ENCODE measurements around the gene CKAP2L. TPM values are rescaled to one million over a fixed set of nuclear protein-coding genes. Genes with fewer than 3 reads are reported as not detected.

The CKAP2L gene
- total RNA-seq, 4 donors from 2014 or later: 0.13 to 0.29 (median 0.22) TPM; not detected in 1

GRCh38 chr2:112811276-112811831, 46.9 kb upstream of the CKAP2L start:
- Histone ChIP-seq H3K4me1 (no peaks in the 10 kb centered on the region), H3K9me3 (no peaks in the 10 kb centered on the region), H3K36me3 (no peaks in the 10 kb centered on the region), H3K27ac (no peak overlapping the region), H3K4me3 (replicated peaks in 1 of 3) (no peak overlapping the region), H3K27me3 (no peaks in the 10 kb centered on the region)
- intact Hi-C loops (cut with DNase I): no loop called here
- no peak for DNase-seq
- TF ChIP-seq POLR2A (IDR thresholded peaks at IDR 0.05) (no peak), CTCF (IDR thresholded peaks at IDR 0.05) (no peak)
- 73 to 74% methylated on average over 3 of the region's 3 CpGs for WGBS, 2 donors

DNA sequence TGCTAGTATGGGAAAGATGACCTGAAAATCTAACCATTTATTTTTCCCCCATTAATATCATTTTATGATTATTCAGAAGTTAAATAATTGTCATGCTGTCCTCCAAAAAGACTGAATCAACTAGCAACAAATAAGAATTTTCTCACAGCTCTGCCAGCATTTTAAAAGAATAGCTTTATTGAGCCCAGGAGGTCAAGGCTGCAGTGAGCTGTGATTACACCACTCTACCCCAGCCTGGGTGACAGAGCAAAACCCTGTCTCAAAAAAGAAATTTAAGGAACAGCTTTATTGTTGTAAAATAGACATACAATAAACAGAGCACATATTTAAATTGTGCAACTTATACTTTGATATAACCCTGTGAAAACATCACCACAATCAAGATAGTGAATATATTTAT, 44.7 kb upstream of the CKAP2L start:
- intact Hi-C loops (cut with DNase I): no loop called here
- H3K27me3 ChIP-seq: no peaks in the 10 kb centered on the region
- DNase-seq: no peak
- no peaks in the 10 kb centered on the region for H3K4me1 ChIP-seq
- H3K9me3 ChIP-seq: no peaks in the 10 kb centered on the region
- no peak overlapping the region for H3K4me3 ChIP-seq (replicated peaks in 1 of 3)
- H3K36me3 ChIP-seq: no peaks in the 10 kb centered on the region
- no peak overlapping the region for H3K27ac ChIP-seq
- TF ChIP-seq CTCF (IDR thresholded peaks at IDR 0.05): no peak
- TF ChIP-seq POLR2A (IDR thresholded peaks at IDR 0.05): no peak

DNA sequence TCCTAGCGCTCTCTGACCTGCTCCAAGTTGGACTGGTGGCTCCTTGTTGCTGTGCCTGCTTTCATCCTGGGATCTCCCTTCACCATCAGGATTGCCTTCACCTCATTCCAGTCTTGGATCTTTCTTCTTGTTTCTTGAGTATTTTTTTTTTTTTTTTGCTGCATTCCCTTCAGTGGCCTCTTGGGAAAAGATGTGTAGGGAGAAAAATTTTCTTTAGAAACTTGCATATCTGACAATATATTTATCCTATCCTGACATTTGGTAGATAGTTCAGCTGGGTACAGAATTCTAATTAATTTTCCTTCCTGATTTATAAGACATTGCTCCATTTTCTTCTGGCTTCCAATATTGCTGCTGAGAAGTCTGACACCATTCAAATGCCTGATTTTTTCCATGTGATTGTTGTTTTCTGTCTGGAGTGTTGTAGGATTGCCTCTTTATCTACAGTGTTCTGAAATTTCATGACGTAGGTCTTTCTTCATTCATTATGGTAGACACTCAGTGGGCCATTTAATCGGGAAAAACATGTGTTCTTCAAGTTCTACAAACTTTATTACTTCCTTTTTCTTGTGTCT, 42.9 kb upstream of the CKAP2L start:
- Histone ChIP-seq H3K4me3 (replicated peaks in 1 of 3) (no peak overlapping the region), H3K27ac (no peak overlapping the region), H3K4me1 (no peaks in the 10 kb centered on the region), H3K9me3 (no peaks in the 10 kb centered on the region), H3K27me3 (no peaks in the 10 kb centered on the region), H3K36me3 (no peaks in the 10 kb centered on the region)
- TF ChIP-seq CTCF (IDR thresholded peaks at IDR 0.05) (no peak), POLR2A (IDR thresholded peaks at IDR 0.05) (no peak)
- DNase-seq: no peak
- 92 to 94% methylated on average over 3 of the region's 3 CpGs for WGBS, 2 donors
- intact Hi-C loops (cut with DNase I): no loop called here

- H3K36me3 ChIP-seq: no peaks in the 10 kb centered on the region
- H3K4me3 ChIP-seq (replicated peaks in 1 of 3): no peak overlapping the region
- H3K9me3 ChIP-seq: no peaks in the 10 kb centered on the region
- DNase-seq: no peak
- H3K27ac ChIP-seq: no peak overlapping the region
- intact Hi-C loops (cut with DNase I): no loop called here
- 93 to 95% methylated on average over 11 of the region's 11 CpGs for WGBS, 2 donors
- TF ChIP-seq CTCF (IDR thresholded peaks at IDR 0.05) (no peak), POLR2A (IDR thresholded peaks at IDR 0.05) (no peak)
- no peaks in the 10 kb centered on the region for H3K27me3 ChIP-seq
- no peaks in the 10 kb centered on the region for H3K4me1 ChIP-seq
These were observed 41.1 kb upstream of the CKAP2L start for GRCh38 chr2:112805542-112805941.

- Histone ChIP-seq H3K27ac (no peak overlapping the region), H3K4me1 (no peaks in the 10 kb centered on the region), H3K27me3 (no peaks in the 10 kb centered on the region), H3K4me3 (replicated peaks in 1 of 3) (no peak overlapping the region), H3K9me3 (no peaks in the 10 kb centered on the region), H3K36me3 (no peaks in the 10 kb centered on the region)
- intact Hi-C loops (cut with DNase I): no loop called here
- 69 to 80% methylated on average over 5 of the region's 5 CpGs for WGBS, 2 donors
- TF ChIP-seq CTCF (IDR thresholded peaks at IDR 0.05) (no peak), POLR2A (IDR thresholded peaks at IDR 0.05) (no peak)
- no peak for DNase-seq
These were observed 39.5 kb upstream of the CKAP2L start for GRCh38 chr2:112803691-112804521.

Data from thyroid gland (tissue), 4 donors.